HG03460 (cell line): Measurements from ENCODE around the gene PGA4.
"Not testable (repeated sequence)": the region's sequence is repeated elsewhere in the genome, so short reads cannot be mapped to it uniquely, and the experiment has no call there.

ENCODE experiments used
- ATAC-seq: cut with Tn5 transposase; IDR thresholded peaks from one replicate; pipeline ENCODE4 v1.9.1; 2021; ENCODE audit not compliant: unreplicated experiment

PGA4 gene

GRCh38 chr11:61203873-61204272 lies 18.3 kb upstream of the PGA4 start:
- not testable (repeated sequence) for ATAC-seq

GRCh38 chr11:61204502-61205059 lies 17.6 kb upstream of the PGA4 start:
- not testable (repeated sequence) for ATAC-seq

GRCh38 chr11:61207636-61208310 lies 14.4 kb upstream of the PGA4 start:
- ATAC-seq: not testable (repeated sequence)

- ATAC-seq: not testable (repeated sequence)
These were observed 11.5 kb upstream of the PGA4 start for GRCh38 chr11:61210629-61211028.

GRCh38 chr11:61211327-61211952 lies 10.7 kb upstream of the PGA4 start:
- not testable (repeated sequence) for ATAC-seq

- not testable (repeated sequence) for ATAC-seq
These were observed 9.9 kb upstream of the PGA4 start for GRCh38 chr11:61212202-61212601.

- ATAC-seq: not testable (repeated sequence)
These were observed 8.3 kb upstream of the PGA4 start for GRCh38 chr11:61213711-61214324.

GRCh38 chr11:61218306-61218705 lies 3.8 kb upstream of the PGA4 start:
- ATAC-seq: not testable (repeated sequence)

- not testable (repeated sequence) for ATAC-seq
These were observed 3.1 kb upstream of the PGA4 start for GRCh38 chr11:61219016-61219415.

GRCh38 chr11:61222692-61223091 lies 545 bp downstream of the PGA4 start:
- ATAC-seq: not testable (repeated sequence)

GRCh38 chr11:61226457-61227137 lies 4.5 kb downstream of the PGA4 start:
- not testable (repeated sequence) for ATAC-seq

- ATAC-seq: not testable (repeated sequence)
These were observed 7.3 kb downstream of the PGA4 start for GRCh38 chr11:61229458-61229857.

GRCh38 chr11:61231033-61231432 lies 8.9 kb downstream of the PGA4 start:
- ATAC-seq: not testable (repeated sequence)

GRCh38 chr11:61231585-61231984 lies 9.4 kb downstream of the PGA4 start:
- ATAC-seq: not testable (repeated sequence)

- ATAC-seq: not testable (repeated sequence)
These were observed 10.5 kb downstream of the PGA4 start for GRCh38 chr11:61232548-61233145.

GRCh38 chr11:61237130-61237529 lies 15.0 kb downstream of the PGA4 start:
- not testable (repeated sequence) for ATAC-seq

- not testable (repeated sequence) for ATAC-seq
These were observed 18.1 kb downstream of the PGA4 start for GRCh38 chr11:61240288-61240687.

- ATAC-seq: not testable (repeated sequence)
These were observed 18.7 kb downstream of the PGA4 start, which contains the start of gene PGA5 for GRCh38 chr11:61240875-61241274. Gene PGA5, plus strand, starts transcription at chr11:61241175. Its CDS starts 52 bp downstream, at chr11:61241227.

GRCh38 chr11:61241526-61241925 lies 19.4 kb downstream of the PGA4 start:
- not testable (repeated sequence) for ATAC-seq

GRCh38 chr11:61245284-61245964 lies 23.3 kb downstream of the PGA4 start:
- not testable (repeated sequence) for ATAC-seq
